GM23248 (cell line): ENCODE results near the gene LMO4. TPM values are rescaled to one million over a fixed set of nuclear protein-coding genes. Genes with fewer than 3 reads are reported as not detected.

ENCODE experiments used
- DNase-seq: peaks from one replicate; pipeline ENCODE4 v3.0.0-alpha.2; 2015
- H2AFZ ChIP-seq: fragments of 200-600 bp; sonication (generic); 2 replicates; pipeline ENCODE4 v1.6.1; 2016; ENCODE audit warnings: antibody characterized with exemption
- H3F3A ChIP-seq: fragments of 200-600 bp; sonication (generic); 2 replicates; pipeline ENCODE4 v1.6.1; 2016; ENCODE audit warnings: mild to moderate bottlenecking, antibody characterized with exemption, mixed run types; ENCODE audit not compliant: insufficient read depth
- H3K27ac ChIP-seq: fragments of 200-600 bp; sonication (generic); 2 replicates; pipeline ENCODE4 v1.5.1; 2016; ENCODE audit warnings: mild to moderate bottlenecking
- H3K27me3 ChIP-seq: fragments of 200-600 bp; sonication (generic); replicated peaks from 2 replicates; pipeline ENCODE4 v1.6.1; 2016; ENCODE audit warnings: mild to moderate bottlenecking; ENCODE audit not compliant: insufficient read depth
- H3K36me3 ChIP-seq: fragments of 200-600 bp; sonication (generic); 2 replicates; pipeline ENCODE4 v1.6.1; 2016; ENCODE audit warnings: low read depth, mild to moderate bottlenecking
- H3K4me1 ChIP-seq: fragments of 200-600 bp; sonication (generic); 2 replicates; pipeline ENCODE4 v1.6.1; 2016; ENCODE audit warnings: mild to moderate bottlenecking; ENCODE audit not compliant: insufficient read depth
- H3K4me2 ChIP-seq: fragments of 200-600 bp; sonication (generic); one replicate; pipeline ENCODE4 v1.6.1; 2016; ENCODE audit warnings: mild to moderate bottlenecking; ENCODE audit not compliant: unreplicated experiment
- H3K4me3 ChIP-seq: fragments of 200-600 bp; sonication (generic); 2 replicates; pipeline ENCODE4 v1.5.1; 2016; ENCODE audit warnings: mild to moderate bottlenecking
- H3K79me2 ChIP-seq: fragments of 200-600 bp; sonication (generic); 2 replicates; pipeline ENCODE4 v1.6.1; 2016; ENCODE audit warnings: mild to moderate bottlenecking; ENCODE audit not compliant: insufficient read depth
- H3K9ac ChIP-seq: fragments of 200-600 bp; sonication (generic); 2 replicates; pipeline ENCODE4 v1.6.1; 2016; ENCODE audit warnings: mild to moderate bottlenecking
- H3K9me2 ChIP-seq: fragments of 200-600 bp; sonication (generic); 2 replicates; pipeline ENCODE4 v1.6.1; 2016; ENCODE audit warnings: mixed run types, mild to moderate bottlenecking, moderate library complexity; ENCODE audit not compliant: insufficient read depth
- H3K9me3 ChIP-seq: fragments of 200-600 bp; sonication (generic); one replicate; pipeline ENCODE4 v1.6.1; 2017; ENCODE audit warnings: low read depth
- H4K20me1 ChIP-seq: fragments of 200-600 bp; sonication (generic); 2 replicates; pipeline ENCODE4 v1.6.0; 2016; ENCODE audit not compliant: insufficient read depth
- EZH2 ChIP-seq: fragments of 200-600 bp; sonication (generic); IDR thresholded peaks from 2 replicates; pipeline ENCODE4 v1.6.1; 2018; ENCODE audit warnings: antibody characterized with exemption, mild to moderate bottlenecking; ENCODE audit not compliant: insufficient read depth, poor library complexity, severe bottlenecking
- EZH2phosphoT487 ChIP-seq: fragments of 200-600 bp; sonication (generic); IDR thresholded peaks from 2 replicates; pipeline ENCODE4 v1.6.1; 2018; ENCODE audit warnings: antibody characterized with exemption, moderate library complexity, mild to moderate bottlenecking, low read depth; ENCODE audit not compliant: insufficient read depth
- WGBS, 2 experiments: methylation state at CpG; one replicate each; pipeline ENCODE4 v1.1.6; 2015 to 2017; ENCODE audit warnings: low lambda C conversion rate in 2 of 2, low coverage in 1 of 2; ENCODE audit errors: missing lambda C conversion rate in 2 of 2; 5-methylcytosine and 5-hydroxymethylcytosine counted together
- in situ Hi-C: fragments of 300-500 bp; cut with MboI; formaldehyde crosslinking; loops from 2 replicates; pipeline ENCODE4 v1.15.0; 2020
- polyA plus RNA-seq: library from polyadenylated mRNA; unstranded; fragments of >200 nt; fragmentation: Nextera tagmentation; extraction: Ambion mirVana; gene quantifications from 2 replicates; pipeline ENCODE4 v1.2.1, GENCODE V29; 2016
- total RNA-seq: library from RNA; depleted of rRNA; stranded (reverse); fragments of >200 nt; shearing (Covaris generic); gene quantifications from 2 replicates; pipeline ENCODE4 v1.2.3, GENCODE V29; 2014

Gene LMO4
- total and polyA plus RNA-seq, 2 experiments from 2014 or later, result 23.8 to 103 TPM

DNA sequence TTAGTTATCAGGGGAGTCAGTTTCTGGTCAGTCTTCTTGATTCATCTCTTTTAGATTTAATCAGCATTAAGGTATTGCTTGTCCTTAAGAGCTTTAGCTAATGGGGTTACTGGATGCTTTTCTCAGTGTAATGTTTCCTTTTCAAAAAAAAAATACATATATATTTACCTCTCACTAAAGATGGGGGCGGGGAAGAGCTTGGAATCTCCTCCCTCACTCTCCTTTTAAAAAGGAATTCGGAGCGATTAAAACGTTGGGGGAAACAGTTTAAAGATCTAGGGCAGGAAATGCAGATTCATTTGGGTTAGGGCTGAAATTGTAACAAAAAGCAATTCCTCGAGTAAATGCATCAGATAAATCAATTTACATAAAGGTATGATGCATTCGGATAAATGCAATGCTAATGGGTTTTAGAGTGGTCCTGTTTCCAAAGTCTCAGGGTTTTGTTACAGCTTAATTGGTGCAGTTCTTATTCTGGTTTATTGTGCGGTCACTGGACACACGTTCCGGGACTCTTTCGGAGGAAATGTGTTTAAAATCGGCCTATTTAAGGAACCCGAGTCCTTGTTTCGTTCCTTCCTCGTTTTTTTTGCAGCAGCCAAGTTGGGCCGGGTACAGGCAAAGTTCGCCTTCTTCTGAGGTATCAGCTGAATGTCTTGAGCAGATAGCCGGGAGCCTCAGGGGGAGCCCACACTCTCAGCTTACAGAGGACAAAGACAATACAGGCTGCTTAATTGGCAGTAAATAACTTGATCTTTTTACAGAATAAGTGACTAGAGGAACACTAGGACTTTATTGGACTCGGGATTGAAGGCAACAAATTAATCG is 1.6 kb downstream of the LMO4 start:
- no peaks in the 10 kb centered on the region for H3K9me2 ChIP-seq
- peak overlapping the region; percentile 47 for H2AFZ ChIP-seq
- H3K4me3 ChIP-seq, result peak overlapping the region; percentile 94
- TF ChIP-seq EZH2phosphoT487, result no peak
- TF ChIP-seq EZH2, result no peak
- H3K9me3 ChIP-seq, result no peaks in the 10 kb centered on the region
- no peaks in the 10 kb centered on the region for H4K20me1 ChIP-seq
- peak overlapping the region; percentile 98 for H3K9ac ChIP-seq
- peaks cover 56% of the 10 kb centered on the region for H3K79me2 ChIP-seq
- peak overlapping the region; percentile 96 for H3K27ac ChIP-seq
- peaks cover 30% of the 10 kb centered on the region for H3K4me1 ChIP-seq
- H3K4me2 ChIP-seq, result peak overlapping the region; percentile 99
- peaks cover 18% of the 10 kb centered on the region for H3F3A ChIP-seq
- WGBS, 2 experiments, result 0% methylated on average over 19 of the region's 19 CpGs
- no peaks in the 10 kb centered on the region for H3K27me3 ChIP-seq
- H3K36me3 ChIP-seq, result 0 out of 2 replicates have a peak, but pooled peaks cover 7% of the 10 kb centered on the region
- peak; percentile 61 for DNase-seq
- in situ Hi-C loops, result loop anchor here (25.0 kb wide), 2 partner anchors 632 to 732 kb away; no protein-coding TSS in a partner anchor

GRCh38 chr1:87330885-87331364 is 2.2 kb downstream of the LMO4 start:
- peaks cover 62% of the 10 kb centered on the region for H3K79me2 ChIP-seq
- in situ Hi-C loops, result loop anchor here (25.0 kb wide), 2 partner anchors 631 to 731 kb away; no protein-coding TSS in a partner anchor
- peak overlapping the region; percentile 98 for H3K9ac ChIP-seq
- peak overlapping the region; percentile 96 for H3K27ac ChIP-seq
- no peaks in the 10 kb centered on the region for H3K27me3 ChIP-seq
- peaks cover 34% of the 10 kb centered on the region for H3K4me1 ChIP-seq
- H2AFZ ChIP-seq, result peak overlapping the region; percentile 48
- peak overlapping the region; percentile 99 for H3K4me2 ChIP-seq
- WGBS, 2 experiments, result 0 to 1% methylated on average over 9 to 10 of the region's 10 CpGs
- H3K36me3 ChIP-seq, result 0 out of 2 replicates have a peak, but pooled peaks cover 7% of the 10 kb centered on the region
- peak overlapping the region; percentile 94 for H3K4me3 ChIP-seq
- H3K9me2 ChIP-seq, result no peaks in the 10 kb centered on the region
- H3F3A ChIP-seq, result peaks cover 18% of the 10 kb centered on the region
- no peak for TF ChIP-seq EZH2phosphoT487
- TF ChIP-seq EZH2, result no peak
- H4K20me1 ChIP-seq, result no peaks in the 10 kb centered on the region
- H3K9me3 ChIP-seq, result no peaks in the 10 kb centered on the region
- DNase-seq, result peak; percentile 40

GRCh38 chr1:87331365-87332241 is 2.9 kb downstream of the LMO4 start:
- DNase-seq, result peak; percentile 77
- Histone ChIP-seq H3F3A (peaks cover 18% of the 10 kb centered on the region), H3K36me3 (0 out of 2 replicates have a peak, but pooled peaks cover 7% of the 10 kb centered on the region), H3K27ac (peak overlapping the region; percentile 48), H4K20me1 (no peaks in the 10 kb centered on the region), H3K9ac (peak overlapping the region; percentile 98), H3K27me3 (no peaks in the 10 kb centered on the region), H2AFZ (peak overlapping the region; percentile 48), H3K9me3 (no peaks in the 10 kb centered on the region), H3K4me2 (peak overlapping the region; percentile 99), H3K4me1 (peaks cover 34% of the 10 kb centered on the region), H3K79me2 (peaks cover 69% of the 10 kb centered on the region), H3K9me2 (no peaks in the 10 kb centered on the region), H3K4me3 (peak overlapping the region; percentile 94)
- 1% methylated on average over 35 to 65 of the region's 65 CpGs for WGBS, 2 experiments
- no peak for TF ChIP-seq EZH2
- TF ChIP-seq EZH2phosphoT487, result no peak
- in situ Hi-C loops, result loop anchor here (25.0 kb wide), 2 partner anchors 631 to 731 kb away; no protein-coding TSS in a partner anchor
